GM19043 (cell line): ENCODE measurements around the gene LIG3.
"Not testable (repeated sequence)": the region's sequence is repeated elsewhere in the genome, so short reads cannot be mapped to it uniquely, and the experiment has no call there.

Experiments
- ATAC-seq: cut with Tn5 transposase; IDR thresholded peaks from one replicate; pipeline ENCODE4 v1.9.1; 2021; ENCODE audit warnings: low read depth; ENCODE audit not compliant: unreplicated experiment

Gene LIG3

DNA sequence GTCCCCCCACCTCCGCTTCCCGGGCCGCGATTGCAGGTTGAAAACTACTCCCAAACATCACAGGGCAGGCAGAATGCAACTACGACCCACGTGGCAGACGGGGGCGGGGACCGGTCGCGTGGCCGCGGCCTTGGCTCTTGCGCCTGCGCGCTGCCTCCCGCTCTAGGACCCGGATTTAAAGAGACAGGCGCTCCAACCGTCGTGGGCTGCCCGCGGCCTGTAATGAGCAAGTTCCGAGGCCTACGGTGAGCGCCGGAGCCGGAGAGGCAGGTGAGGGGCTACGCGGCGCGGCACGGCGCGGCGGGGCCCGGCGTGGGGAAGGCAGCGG lies at the start of gene LIG3:
LIG3 (plus strand) TSS at position 160 of the 328 bp plus-strand sequence. CDS start 2,494 bp downstream, outside the sequence.
- peak; percentile 75 for ATAC-seq

DNA sequence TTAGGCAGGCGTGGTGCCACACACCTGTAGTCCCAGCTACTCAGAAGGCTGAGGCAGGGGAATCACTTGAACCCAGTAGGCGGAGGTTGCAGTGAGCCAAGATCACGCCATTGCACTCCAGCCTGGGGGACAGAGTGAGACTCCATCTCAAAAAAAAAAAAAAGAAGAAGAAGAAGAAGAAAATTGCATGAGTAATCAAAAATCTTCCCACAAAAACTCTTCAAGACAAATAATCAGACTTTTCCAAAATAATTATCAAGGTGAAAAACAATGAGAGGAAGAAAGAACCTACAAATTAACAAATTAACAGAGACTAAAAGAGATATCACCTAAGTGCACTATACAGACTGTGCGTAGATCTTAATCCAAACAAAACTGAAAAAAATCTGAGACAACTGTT lies 29.5 kb upstream of the LIG3 start:
- not testable (repeated sequence) for ATAC-seq

DNA sequence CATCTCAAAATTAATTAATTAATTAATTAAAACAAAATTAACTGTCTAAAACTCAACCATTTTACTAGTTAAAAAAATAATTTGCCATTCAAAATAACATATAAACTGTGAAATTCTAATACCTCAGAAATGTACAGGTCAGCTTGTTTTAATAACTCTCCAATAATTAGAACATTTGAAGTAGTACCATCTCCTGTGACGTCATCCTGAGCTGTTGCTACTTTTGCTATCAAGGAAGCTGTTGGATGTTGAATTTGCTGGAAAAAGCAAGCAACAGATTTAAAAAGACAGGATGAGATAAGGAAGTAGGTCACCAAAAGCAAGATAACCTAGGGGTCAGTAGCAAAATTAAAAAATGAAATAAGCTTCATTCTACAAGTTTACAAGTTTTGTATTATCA lies 21.9 kb upstream of the LIG3 start:
- no peak for ATAC-seq

DNA sequence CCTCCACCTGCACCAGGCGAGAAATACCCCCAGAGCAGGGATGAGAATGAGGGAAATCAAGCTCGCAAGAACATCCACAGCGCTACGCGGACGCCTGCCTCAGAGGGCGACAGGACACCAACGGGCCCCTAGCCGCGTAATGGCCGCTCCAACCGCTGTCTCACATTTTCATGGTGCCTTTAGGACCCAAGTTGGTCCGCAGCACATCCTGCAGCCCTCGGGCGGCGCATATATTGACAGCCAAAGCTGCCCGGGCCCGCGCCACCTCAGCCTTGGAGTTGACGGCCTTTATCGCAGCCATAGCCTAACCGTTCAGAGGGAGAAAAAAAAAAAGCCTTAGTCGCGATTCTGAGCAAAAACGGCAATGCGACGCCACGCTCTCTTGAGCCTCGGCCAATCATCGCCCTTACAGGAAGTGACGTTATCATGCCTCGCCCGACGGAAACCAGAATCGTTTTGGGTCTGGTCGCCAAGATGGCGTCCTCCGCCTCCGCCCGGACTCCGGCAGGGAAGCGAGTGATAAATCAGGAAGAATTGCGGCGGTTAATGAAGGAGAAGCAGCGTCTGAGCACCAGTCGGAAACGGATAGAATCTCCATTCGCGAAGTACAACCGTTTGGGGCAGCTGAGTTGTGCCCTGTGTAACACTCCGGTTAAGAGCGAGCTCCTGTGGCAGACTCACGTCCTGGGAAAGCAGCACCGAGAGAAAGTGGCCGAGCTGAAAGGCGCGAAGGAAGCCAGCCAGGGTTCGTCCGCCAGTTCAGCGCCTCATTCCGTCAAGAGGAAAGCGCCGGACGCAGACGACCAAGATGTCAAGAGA lies 19.0 kb upstream of the LIG3 start, which contains the start of the genes CCT6B and ZNF830:
CCT6B (minus strand) TSS at position 368 of the 819 bp plus-strand sequence; CDS start at position 301, 67 bp downstream.
ZNF830 (plus strand) TSS at position 448 of the 819 bp plus-strand sequence; CDS start at position 475, 27 bp downstream.
- ATAC-seq = peak; percentile 93

DNA sequence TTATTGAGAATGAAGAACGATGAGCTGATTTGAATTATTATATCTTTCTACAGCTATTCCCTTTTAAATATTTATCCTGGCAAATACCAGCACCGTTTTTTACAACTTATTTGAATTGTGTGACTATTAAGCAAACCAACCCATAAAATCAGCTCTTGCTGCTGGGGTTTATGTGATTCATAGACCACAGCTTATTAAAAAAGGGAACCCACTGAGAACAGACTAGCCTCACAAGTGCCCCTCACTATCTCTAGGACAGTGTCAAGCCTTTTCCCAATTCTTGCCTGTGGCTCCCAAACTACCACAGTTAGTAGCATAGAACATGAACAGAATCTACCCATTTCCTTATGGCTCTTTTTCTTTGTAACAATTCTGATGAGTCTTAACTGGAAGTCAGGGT lies 6.1 kb upstream of the LIG3 start:
- no peak for ATAC-seq

DNA sequence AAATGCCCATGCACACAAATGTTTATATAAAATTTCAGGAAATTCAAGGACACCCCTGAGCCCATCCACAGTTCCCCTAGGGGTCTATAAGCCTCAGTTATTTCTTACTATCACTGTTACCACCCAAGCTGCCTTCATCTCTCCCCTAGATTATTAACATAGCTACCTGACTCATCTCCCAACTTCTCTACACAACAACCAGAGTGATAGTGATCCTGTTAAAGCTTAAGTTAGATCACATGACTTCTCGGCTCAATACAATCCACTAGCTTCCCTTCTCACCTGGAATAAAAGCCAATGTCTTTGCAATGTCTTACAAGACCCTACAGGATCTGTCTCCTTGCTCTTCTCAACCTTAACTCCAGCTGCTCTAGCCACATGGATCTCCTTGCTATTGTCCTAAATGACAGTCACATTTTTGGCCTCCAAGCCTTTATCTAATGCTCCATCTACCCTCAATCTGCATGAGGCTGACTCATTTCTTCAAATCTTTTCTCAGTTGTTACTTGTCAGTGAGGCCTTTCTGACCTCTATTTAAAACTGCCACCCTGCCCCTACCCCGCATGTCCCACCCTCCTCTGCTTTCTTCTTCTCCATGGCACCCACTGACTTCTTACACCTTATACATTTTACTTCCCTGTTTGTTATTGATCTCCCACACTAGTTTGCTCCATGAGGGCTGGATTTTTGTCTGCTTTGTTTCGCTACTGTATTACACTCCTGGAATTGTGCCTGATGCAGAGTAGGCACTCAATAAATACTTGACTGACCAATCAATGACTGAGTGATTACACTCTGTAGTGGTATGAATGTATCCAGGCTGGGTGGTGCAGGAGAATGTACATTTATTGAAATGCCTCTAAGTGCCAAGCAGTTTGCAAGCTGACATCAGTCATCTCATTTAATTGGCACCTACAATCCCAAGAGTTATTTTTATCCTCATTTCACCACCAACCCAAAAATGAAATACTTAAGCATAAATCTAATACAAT lies 5.2 kb upstream of the LIG3 start:
- ATAC-seq = no peak

DNA sequence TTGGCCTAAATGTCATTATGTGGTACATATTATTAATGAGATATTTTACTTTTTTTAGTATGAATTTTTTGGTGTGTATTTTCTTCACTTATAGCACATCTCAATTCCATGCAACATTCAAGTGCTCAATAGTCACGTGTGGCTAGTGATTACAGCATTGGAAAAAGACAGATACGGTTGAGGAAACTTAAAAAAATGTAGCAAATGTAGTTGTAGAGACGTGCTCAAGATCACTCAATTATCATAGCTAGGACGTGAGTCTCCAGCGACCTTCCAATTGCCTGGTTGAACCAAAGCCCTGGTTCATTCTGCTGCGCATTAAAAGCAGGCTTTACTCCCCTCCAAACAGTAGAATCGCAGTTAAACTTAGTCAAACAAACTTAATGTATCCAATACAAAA lies 1.2 kb upstream of the LIG3 start:
- no peak for ATAC-seq

DNA sequence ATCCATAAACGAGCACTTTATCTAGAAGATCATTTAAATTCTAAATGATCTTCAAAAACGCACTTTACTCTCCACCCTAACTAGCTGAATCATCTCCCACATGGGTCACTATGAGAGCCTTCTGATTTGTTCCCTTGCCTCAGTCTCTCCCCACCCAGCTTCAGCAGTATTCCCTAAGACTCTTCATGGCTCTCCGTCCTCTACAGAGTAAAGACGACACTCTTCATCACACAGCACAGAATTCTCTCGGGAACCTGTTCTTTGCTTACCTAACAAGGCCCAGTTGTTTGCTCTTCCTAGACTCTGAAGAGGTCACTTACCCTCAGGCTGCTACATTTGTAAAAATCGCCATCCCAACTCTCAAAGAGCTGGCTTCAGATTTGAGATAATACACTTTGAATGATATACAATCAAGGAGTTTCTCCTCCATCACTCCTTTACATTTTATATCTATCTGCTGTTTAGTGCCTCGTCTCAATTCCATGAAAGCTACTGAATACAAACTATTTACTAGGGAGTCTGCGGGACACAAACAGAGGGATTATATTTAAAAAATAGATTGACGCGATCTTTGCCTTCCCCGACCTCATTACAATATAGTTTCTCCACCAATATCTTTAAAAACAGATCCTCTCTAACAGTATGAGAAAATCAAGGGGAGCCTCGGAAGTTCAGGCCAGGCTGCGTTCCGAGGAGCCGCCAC lies 511 bp upstream of the LIG3 start:
- no peak for ATAC-seq

DNA sequence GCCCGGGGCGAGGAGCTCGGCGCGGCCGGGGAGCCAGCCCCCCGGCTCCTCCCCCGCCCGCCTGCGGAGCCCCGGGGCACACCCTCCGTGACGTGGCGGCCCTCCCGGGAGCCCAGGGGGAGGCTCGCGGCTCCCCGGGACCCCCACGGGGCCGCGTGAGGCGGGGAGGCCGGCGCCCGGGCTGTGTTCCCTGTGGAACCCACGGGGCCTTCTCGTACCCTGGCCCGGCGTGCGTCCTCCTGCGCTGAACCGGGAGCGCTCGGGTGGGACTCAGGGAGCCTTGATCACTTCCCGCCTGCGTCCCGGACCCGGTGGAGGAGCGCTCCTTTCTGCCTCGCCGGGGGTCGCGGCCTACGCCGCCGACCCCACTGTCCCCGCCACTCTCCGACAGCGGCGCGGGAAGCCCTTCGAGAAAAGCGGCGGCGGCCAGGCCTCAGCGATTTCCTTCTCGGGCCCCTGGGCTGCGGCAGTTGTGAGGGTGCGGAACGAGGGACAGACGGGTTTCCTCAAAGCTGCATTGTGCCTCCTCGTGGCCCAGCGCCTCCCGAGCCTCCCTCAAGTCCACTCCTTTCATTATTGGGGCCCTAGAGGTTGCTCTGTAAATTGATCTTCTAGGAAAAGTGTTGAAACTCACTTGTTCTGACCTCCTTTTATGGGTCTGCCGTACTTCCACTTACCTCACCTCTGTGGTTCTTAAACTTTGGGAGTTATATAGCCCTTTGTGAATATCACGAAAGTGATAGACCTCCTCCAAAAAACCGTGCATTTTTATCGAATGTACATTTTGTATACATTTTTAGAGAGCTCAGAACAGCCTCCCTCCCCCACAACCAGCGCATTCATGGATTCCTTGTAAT lies 597 bp downstream of the LIG3 start:
- peak; percentile 58 for ATAC-seq

DNA sequence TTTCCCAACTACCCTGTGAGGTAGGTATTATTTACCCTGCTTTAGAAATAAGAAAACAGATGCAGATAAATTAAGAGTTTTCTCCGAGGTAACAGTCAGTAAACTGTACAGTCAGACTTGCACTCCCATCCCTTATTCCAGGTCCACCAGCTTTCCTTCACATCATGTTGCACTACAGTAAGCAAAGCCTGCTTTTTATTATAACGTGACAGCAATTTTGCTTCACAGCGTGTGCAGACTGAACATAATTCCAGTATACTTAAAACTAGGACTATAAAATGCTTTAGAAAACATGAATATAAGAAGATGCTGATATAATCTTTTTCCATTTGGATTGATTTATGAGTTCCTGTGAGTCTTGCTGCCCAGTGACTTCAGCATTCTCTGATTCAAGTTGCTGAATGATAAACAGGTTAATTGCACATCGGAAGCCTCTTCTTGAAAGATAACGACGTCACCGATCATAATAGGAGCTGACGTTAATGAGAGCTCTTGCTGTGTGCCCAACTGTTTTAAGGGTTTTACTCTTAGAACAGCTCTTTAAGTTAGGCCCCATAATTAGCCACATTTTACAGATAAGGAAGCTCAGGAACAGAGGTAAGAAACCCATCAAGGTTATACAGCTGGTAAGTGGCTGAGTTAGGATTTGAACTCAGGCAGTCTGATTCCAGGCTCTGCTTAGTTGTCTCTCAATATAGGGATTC lies 1.4 kb downstream of the LIG3 start:
- ATAC-seq = no peak

DNA sequence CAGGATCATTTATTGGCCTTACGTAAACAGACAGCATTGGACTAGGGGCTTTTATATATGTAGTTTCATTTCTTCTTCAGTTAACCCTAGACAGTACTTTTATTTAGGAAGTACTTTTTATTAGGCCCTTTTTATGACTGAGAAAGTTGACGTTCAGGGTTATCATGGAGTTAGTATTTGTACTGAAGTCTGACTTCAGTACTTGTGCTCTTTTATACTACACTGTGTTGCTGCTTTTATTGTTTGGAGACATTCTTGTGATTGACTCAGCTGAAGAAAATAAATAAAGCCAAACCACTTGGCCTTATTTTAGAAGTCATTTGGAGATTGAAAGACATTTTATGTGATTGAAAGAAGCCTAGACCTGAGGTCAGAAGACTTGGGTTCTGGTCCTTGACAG lies 6.9 kb downstream of the LIG3 start:
- no peak for ATAC-seq

DNA sequence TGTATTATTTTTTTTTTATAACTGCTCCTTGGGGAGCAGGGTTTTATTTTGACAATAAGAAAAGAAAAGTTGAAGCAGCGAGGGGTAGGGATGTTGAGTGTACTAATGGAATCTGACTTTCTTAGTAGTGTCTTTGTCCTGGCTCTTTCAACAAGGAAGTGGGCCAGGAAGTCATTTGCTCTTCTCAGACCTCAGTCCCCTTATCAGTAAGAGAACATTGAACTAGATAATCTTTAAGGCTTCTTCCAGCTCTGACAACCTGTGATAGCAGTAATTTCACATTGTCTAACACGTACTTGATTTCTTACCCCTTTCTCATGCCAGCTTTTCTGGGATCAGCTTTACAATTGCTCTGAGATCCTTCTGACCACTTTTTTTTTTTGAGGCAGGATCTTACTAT lies 8.3 kb downstream of the LIG3 start:
- ATAC-seq = no peak

DNA sequence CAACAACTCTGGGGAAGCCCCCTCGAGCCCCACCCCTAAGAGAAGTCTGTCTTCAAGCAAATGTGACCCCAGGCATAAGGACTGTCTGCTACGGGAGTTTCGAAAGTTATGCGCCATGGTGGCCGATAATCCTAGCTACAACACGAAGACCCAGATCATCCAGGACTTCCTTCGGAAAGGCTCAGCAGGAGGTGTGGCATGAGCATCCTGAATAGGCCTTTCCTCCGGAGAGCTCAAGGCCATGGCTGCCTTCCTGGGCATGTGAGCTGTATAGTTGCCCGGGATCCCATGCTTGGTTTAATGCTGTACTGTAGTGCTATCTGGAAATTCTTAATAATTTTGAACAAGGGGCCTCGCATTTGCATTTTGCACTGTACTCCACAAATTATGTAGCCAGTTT lies 9.2 kb downstream of the LIG3 start:
- ATAC-seq = no peak

DNA sequence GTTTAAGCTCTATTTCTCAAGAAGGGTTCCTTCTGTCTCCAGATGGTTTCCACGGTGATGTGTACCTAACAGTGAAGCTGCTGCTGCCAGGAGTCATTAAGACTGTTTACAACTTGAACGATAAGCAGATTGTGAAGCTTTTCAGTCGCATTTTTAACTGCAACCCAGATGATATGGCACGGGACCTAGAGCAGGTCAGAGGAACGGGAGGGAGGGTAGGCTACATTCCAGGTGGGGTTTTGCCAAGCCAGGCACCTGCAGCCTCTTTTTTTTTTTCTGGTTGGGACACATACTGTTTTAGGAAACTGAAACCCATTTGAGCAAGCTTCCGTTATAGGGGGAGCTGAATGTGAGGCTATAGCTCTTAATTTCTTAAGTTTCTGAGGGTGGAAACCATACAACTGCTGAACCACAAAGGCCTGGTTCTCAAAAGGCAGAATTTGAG lies 10.6 kb downstream of the LIG3 start:
- no peak for ATAC-seq

DNA sequence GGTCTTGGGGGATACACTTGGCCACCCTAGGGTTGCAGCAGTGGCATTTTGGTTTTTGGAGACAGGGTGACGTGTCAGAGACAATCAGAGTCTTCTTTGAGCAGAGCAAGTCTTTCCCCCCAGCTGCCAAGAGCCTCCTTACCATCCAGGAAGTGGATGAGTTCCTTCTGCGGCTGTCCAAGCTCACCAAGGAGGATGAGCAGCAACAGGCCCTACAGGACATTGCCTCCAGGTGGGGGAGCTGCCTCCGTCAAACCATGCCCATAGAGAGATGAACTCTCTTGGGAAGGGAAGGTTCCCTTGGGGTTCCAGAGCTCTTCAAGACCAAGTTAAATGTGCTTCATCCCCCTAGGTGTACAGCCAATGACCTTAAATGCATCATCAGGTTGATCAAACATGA lies 11.3 kb downstream of the LIG3 start:
- no peak for ATAC-seq

DNA sequence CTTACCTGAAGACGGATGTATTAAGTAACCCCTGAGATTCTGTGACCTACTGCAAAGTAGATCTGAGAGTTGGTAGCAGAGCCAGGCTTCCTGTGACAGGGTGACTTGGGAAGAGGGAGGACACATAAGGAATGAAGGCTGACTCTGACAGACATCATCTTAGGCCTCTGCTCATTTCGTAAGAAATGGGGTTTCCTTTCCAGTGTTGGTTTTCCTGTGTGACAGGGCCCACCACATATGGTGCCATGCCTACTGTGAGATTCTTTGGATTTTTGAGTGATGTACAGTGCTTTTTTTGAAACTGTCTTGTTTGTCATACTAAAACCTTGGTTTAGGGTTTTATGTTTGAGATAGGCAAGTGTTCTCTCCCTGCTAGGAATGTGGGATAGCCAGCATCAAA lies 12.7 kb downstream of the LIG3 start:
- ATAC-seq = no peak

DNA sequence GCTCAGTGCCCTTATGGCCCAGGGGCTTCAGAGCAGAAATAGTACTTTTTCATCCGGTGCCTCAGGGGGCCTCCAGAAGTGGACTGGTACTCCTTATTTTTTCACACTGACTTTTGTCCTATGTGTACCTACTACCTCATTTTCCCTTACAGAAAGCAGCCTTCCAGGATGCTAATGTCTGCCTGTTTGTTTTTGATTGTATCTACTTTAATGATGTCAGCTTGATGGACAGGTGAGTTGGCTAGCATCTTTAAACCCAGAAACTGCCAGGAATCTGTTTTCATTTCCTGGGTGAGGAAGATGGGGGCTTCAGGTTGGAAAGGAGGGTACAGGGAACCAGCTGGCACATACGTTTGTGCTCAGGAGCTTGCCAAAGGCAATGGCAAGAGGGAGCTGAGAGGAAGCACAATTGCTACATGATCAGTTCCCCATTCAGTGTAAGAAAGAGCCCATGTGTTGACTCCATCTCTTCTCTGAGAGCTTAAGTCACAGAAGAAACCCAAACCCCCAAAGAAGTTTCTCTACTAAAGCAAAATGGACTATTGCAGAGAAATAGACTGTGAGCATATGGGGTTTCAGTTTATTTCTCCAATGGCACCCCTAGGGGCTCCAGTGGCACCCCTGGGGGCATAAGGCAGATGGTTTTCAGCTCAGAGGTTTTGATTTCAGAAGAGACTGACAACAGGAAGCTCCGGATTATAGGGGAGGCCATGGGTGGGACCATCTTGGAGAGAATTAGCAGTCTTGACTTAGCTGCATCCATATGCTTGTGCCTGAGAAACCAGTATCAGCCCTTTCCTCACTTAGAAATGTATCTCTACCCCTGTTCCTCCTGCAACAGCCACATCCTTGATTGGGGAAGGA lies 16.3 kb downstream of the LIG3 start:
- no peak for ATAC-seq

DNA sequence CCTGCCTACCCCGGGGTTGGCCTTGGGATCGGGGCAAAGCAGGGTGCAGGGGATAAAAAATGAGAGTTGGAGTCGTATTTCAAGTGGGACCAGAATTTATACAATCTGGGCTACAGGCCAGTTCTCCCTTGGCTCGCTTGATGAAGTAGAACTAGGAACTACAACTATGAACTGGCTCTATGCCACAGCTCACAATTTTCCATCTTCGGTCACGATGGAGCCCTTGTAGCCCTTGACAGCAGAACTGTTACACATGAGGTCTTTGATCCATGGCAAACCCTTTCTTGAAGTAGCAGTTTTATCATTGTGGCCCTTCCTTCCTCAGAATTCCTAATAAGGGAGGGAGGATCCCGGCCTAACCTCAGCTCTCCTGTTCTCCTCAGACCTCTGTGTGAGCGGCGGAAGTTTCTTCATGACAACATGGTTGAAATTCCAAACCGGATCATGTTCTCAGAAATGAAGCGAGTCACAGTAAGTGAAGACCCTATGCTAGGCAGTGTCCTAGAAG lies 17.1 kb downstream of the LIG3 start:
- no peak for ATAC-seq
